Left lobe of liver (tissue), 2 donors: Measurements from ENCODE around the gene CUX1. TPM values are rescaled to one million over a fixed set of nuclear protein-coding genes. Genes with fewer than 3 reads are reported as not detected.
"Not testable (repeated sequence)": the region's sequence is repeated elsewhere in the genome, so short reads cannot be mapped to it uniquely, and the experiment has no call there.

ENCODE experiments used
- ATAC-seq: fragments of 200-7000 bp; cut with Tn5 transposase; one replicate; pipeline ENCODE4 v1.9.1; 2020; ENCODE audit warnings: mild to moderate bottlenecking, moderate library complexity
- DNase-seq: peaks from one replicate; pipeline ENCODE4 v3.0.0-alpha.2; 2020; ENCODE audit warnings: low spot score
- total RNA-seq: library from RNA; stranded (reverse); gene quantifications from one replicate; pipeline ENCODE4 v1.2.1, GENCODE V29; 2021
- donor health status: DM: no; HTN: no; CAD: no; lungs with moderate emphysema.
- donor health status: DM: no; HTN: yes; CAD: no.

CUX1 gene
- total RNA-seq, 1 donor from 2014 or later = 42.0 TPM

GRCh38 chr7:102329366-102329765 is 511.9 kb downstream of the CUX1 start:
- not testable (repeated sequence) for ATAC-seq
- peak; percentile 15 for DNase-seq

GRCh38 chr7:102330666-102331460 is 513.4 kb downstream of the CUX1 start:
- ATAC-seq, DNase-seq: not testable (repeated sequence)

Other genes with a start within 250 kb of the CUX1 start
- gene MYL10, start 188.3 kb upstream of the CUX1 start, total RNA-seq = not detected